ENCODE results near the gene AVL9.

DNA sequence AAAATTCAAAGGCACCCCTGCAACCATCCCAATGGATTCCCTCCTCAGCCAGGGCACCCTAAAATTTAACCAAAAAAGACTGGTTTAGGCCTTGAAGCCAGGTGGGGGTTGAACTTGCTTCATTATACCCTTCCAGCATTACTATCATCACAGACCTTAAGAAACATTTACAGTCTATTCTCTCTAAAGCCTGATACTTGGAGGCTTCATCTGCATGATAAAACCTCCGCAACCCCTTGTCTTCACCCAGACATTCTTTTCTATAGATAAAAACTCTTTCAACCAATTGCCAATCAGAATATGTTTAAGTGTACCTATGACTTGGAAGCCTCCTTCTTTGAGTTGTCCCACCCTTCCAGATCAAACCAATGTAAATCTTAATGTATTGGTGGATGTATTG lies 17.9 kb downstream of the AVL9 start:
- TF ChIP-seq CTCF (IDR thresholded peaks at IDR 0.05 in 8 of 11, conservative IDR thresholded peaks at IDR 0.05 in 3 of 11) (no peak), POLR2AphosphoS5 (IDR thresholded peaks at IDR 0.05) (no peak), POLR2A (IDR thresholded peaks at IDR 0.05) (no peak)
